Stomach (tissue), 9 donors: ENCODE measurements around the gene ANP32B. TPM values are rescaled to one million over a fixed set of nuclear protein-coding genes. Genes with fewer than 3 reads are reported as not detected.

Experiments
- DNase-seq, 2 donors: peaks; one replicate each; pipeline versions ENCODE4 v3.0.0 to v3.0.0-alpha.2; 2013 to 2019
- H3K27ac ChIP-seq, 5 donors: fragments of 200-600 bp in 4 of 5; sonication (generic) in 4 of 5; one replicate each; pipeline ENCODE4 v1.5.1; 2013 to 2019; ENCODE audit warnings: mild to moderate bottlenecking in 1 of 5, moderate library complexity in 1 of 5
- H3K27me3 ChIP-seq, 3 donors: fragments of 200-600 bp; sonication (generic); one replicate each; pipeline ENCODE4 v1.5.1; 2017 to 2019; ENCODE audit warnings: mixed run types in 1 of 3
- H3K36me3 ChIP-seq, 4 donors: fragments of 200-600 bp; sonication (generic); 1 replicate in 3 of 4; 2 replicates in 1 of 4; pipeline ENCODE4 v1.5.1; 2016 to 2019
- H3K4me1 ChIP-seq, 4 donors: fragments of 200-600 bp; sonication (generic); one replicate each; pipeline ENCODE4 v1.5.1; 2016 to 2019
- H3K4me3 ChIP-seq, 4 donors: fragments of 200-600 bp; sonication (generic) in 3 of 4; one replicate each; pipeline ENCODE4 v1.5.1; 2016 to 2019; ENCODE audit warnings: mild to moderate bottlenecking in 1 of 4
- H3K9me3 ChIP-seq, 4 donors: fragments of 200-600 bp; sonication (generic); one replicate each; pipeline ENCODE4 v1.5.1; 2016 to 2019
- EP300 ChIP-seq: sonication (generic); formaldehyde crosslinking; IDR thresholded peaks from one replicate; pipeline ENCODE4 v1.6.1; 2017; ENCODE audit warnings: antibody characterized with exemption
- POLR2A ChIP-seq, 4 donors: fragments of 450-650 bp; IDR thresholded peaks; one replicate each; pipeline ENCODE4 v1.6.1; 2016; ENCODE audit warnings: antibody characterized with exemption in 4 of 4, control low read depth in 2 of 4, mild to moderate bottlenecking in 1 of 4, moderate library complexity in 1 of 4
- POLR2AphosphoS5 ChIP-seq, 3 donors: sonication (generic); formaldehyde crosslinking; IDR thresholded peaks; one replicate each; pipeline ENCODE4 v1.6.1; 2016; ENCODE audit warnings: antibody characterized with exemption in 3 of 3
- WGBS, 5 donors: extraction: QIAGEN DNeasy Blood & Tissue Kit in 3 of 5; methylation state at CpG; one replicate each; pipeline versions ENCODE4 v1.1.5 to v1.1.7; 2013 to 2018; 5-methylcytosine and 5-hydroxymethylcytosine counted together
- intact Hi-C: fragments of 100-400 bp; cut with DNase I; formaldehyde crosslinking; loops from one replicate; pipeline ENCODE4 v1.15.1; 2023; ENCODE audit warnings: low total_unique reads
- polyA plus RNA-seq, 3 donors: library from polyadenylated mRNA; stranded (reverse); fragments of 200-250 nt; gene quantifications; one replicate each; pipeline ENCODE4 v1.2.3, GENCODE V29; 2013
- total RNA-seq, 5 donors: library from RNA; depleted of rRNA; stranded (reverse); fragments of >200 nt; gene quantifications; one replicate each; pipeline versions ENCODE4 v1.1.0 to v1.2.3, GENCODE V29; 2014 to 2016
- TF ChIP-seq, protein P1 (sequence below), 7 experiments: fragments of 450-650 bp in 4 of 7; fragments of 200-600 bp in 3 of 7; sonication (generic) in 3 of 7; IDR thresholded peaks; one replicate each; pipeline ENCODE4 v1.5.1; 2016 to 2019; ENCODE audit warnings: antibody characterized with exemption in 7 of 7, control low read depth in 2 of 7, mild to moderate bottlenecking in 1 of 7
- donor health status: healthy with polysubstance abuse.
- donor health status: Bipolar disorder and iron deficiency.
- donor health status: healthy.

ANP32B gene
- total and polyA plus RNA-seq, 8 donors, result 8.2 to 267 (median 100) TPM

DNA sequence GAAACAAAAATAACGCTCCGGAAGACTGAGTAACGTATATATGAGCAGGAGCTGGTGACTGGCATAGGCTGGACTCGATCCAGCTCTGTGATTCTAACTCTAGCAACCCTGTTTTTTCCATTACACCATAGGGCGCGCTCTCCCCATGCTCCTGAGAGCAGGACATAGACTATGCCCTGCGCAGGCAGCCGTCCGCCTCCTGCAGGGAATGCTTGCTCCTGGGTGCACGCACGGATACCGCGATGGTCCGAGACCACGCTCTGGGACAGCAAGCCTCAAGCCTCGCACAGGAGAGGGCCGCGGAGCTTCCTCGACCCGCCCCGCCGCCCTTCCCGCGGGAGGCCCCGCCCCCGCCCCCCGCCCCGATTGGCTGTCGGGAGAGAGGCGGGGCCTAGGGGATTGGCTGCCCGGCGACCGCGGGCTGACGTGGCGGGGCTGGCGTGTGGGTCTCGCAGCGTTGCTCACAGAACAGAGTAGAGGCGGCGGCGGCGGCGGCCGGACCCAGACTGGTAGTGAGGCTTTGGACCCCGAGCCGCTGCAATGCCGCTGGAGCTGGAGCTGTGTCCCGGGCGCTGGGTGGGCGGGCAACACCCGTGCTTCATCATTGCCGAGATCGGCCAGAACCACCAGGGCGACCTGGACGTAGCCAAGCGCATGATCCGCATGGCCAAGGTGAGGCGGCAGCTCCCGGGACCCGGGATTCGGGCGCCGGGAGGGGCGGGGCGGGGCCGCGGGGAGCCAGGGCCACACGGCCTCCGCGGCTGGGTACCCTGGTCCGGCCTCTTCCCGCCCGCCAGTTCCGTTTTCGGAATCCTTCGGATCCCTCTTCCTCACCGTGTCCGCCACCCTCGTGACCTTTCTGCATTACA is 73.4 kb downstream of the ANP32B start, which contains the start of gene NANS:
NANS (plus strand) TSS at position 464 of the 869 bp plus-strand sequence; CDS start at position 541, 77 bp downstream.
- H3K4me1 ChIP-seq, result peaks cover 9 to 48% (median 36%) of the 10 kb centered on the region in 4 donors
- H3K9me3 ChIP-seq, result no peaks in the 10 kb centered on the region
- intact Hi-C loops, result no loop called here
- peak; percentile 96 to 98 for DNase-seq
- WGBS, 5 donors, result 0 to 2% (median 0%) methylated on average over 41 to 80 of the region's 80 CpGs
- TF ChIP-seq POLR2A (IDR thresholded peaks at IDR 0.05) (peak in 3 of 4 donors; percentile 61 to 94 (median 77)), POLR2AphosphoS5 (IDR thresholded peaks at IDR 0.05) (peak; percentile 89 to 99 (median 98)), EP300 (no peak)
- TF ChIP-seq, protein P1, sequence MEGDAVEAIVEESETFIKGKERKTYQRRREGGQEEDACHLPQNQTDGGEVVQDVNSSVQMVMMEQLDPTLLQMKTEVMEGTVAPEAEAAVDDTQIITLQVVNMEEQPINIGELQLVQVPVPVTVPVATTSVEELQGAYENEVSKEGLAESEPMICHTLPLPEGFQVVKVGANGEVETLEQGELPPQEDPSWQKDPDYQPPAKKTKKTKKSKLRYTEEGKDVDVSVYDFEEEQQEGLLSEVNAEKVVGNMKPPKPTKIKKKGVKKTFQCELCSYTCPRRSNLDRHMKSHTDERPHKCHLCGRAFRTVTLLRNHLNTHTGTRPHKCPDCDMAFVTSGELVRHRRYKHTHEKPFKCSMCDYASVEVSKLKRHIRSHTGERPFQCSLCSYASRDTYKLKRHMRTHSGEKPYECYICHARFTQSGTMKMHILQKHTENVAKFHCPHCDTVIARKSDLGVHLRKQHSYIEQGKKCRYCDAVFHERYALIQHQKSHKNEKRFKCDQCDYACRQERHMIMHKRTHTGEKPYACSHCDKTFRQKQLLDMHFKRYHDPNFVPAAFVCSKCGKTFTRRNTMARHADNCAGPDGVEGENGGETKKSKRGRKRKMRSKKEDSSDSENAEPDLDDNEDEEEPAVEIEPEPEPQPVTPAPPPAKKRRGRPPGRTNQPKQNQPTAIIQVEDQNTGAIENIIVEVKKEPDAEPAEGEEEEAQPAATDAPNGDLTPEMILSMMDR (IDR thresholded peaks at IDR 0.05), result no peak
- H3K27ac ChIP-seq, result peak within 1 kb of the TSS; percentile 94 to 98 (median 97)
- peak within 1 kb of the TSS; percentile 61 to 86 (median 78) for H3K4me3 ChIP-seq
- H3K27me3 ChIP-seq, result no peaks in the 10 kb centered on the region
- H3K36me3 ChIP-seq, result peaks cover 6 to 13% (median 9%) of the 10 kb centered on the region in 4 donors

- Histone ChIP-seq H3K36me3 (peaks cover 11 to 21% (median 17%) of the 10 kb centered on the region in 4 donors), H3K4me3 (peak overlapping the region; percentile 61 to 86 (median 78)), H3K4me1 (peaks cover 13 to 53% (median 41%) of the 10 kb centered on the region in 4 donors), H3K27me3 (no peaks in the 10 kb centered on the region), H3K9me3 (no peaks in the 10 kb centered on the region), H3K27ac (peak overlapping the region; percentile 94 to 98 (median 97))
- 2 to 4% (median 4%) methylated on average over 13 to 14 of the region's 14 CpGs for WGBS, 5 donors
- intact Hi-C loops, result no loop called here
- TF ChIP-seq POLR2A (IDR thresholded peaks at IDR 0.05) (no peak), POLR2AphosphoS5 (IDR thresholded peaks at IDR 0.05) (no peak), EP300 (no peak)
- TF ChIP-seq, protein P1 (IDR thresholded peaks at IDR 0.05), result no peak
- DNase-seq, result no peak
Measured at GRCh38 chr9:98057138-98057799, 74.1 kb downstream of the ANP32B start.

DNA sequence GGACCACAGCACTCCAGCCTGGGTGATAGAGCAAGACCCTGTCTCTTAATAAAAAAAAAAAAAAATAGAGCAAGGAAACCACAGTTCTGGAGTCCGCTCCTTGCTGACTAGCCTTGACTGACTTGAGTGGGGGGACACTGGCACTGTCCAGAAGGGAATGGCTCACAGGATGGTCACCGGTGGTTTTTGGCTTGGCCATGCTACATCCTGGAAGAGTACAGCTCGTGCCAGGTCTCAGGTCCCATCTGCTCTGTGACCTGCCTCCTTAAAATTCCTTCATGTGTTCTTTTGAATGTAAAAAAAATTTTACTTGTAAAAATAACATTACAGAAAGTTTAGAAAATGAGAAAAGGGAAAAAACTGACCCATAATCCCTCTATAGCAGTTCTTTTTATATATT is 79.0 kb downstream of the ANP32B start:
- Histone ChIP-seq H3K4me1 (peaks cover 15 to 56% (median 44%) of the 10 kb centered on the region in 4 donors), H3K36me3 (peaks cover 34 to 69% (median 63%) of the 10 kb centered on the region in 4 donors), H3K27ac (no peak overlapping the region), H3K9me3 (no peaks in the 10 kb centered on the region), H3K4me3 (no peak overlapping the region), H3K27me3 (no peaks in the 10 kb centered on the region)
- DNase-seq, result no peak
- intact Hi-C loops, result no loop called here
- no peak for TF ChIP-seq POLR2AphosphoS5 (IDR thresholded peaks at IDR 0.05)
- no peak for TF ChIP-seq EP300
- TF ChIP-seq, protein P1 (IDR thresholded peaks at IDR 0.05), result no peak
- TF ChIP-seq POLR2A (IDR thresholded peaks at IDR 0.05), result no peak
- 49 to 87% (median 57%) methylated on average over 3 of the region's 3 CpGs for WGBS, 5 donors

GRCh38 chr9:98064623-98065392 is 81.7 kb downstream of the ANP32B start:
- Histone ChIP-seq H3K36me3 (peaks cover 34 to 91% (median 81%) of the 10 kb centered on the region in 4 donors), H3K27ac (no peak overlapping the region), H3K4me1 (peaks cover 8 to 39% (median 19%) of the 10 kb centered on the region in 4 donors), H3K4me3 (no peak overlapping the region), H3K27me3 (no peaks in the 10 kb centered on the region), H3K9me3 (no peaks in the 10 kb centered on the region)
- TF ChIP-seq, protein P1 (IDR thresholded peaks at IDR 0.05), result no peak
- no peak for TF ChIP-seq POLR2AphosphoS5 (IDR thresholded peaks at IDR 0.05)
- TF ChIP-seq EP300, result no peak
- TF ChIP-seq POLR2A (IDR thresholded peaks at IDR 0.05), result no peak
- WGBS, 5 donors, result 76 to 92% (median 84%) methylated on average over 5 to 8 of the region's 8 CpGs
- intact Hi-C loops, result no loop called here
- DNase-seq, result no peak
